Peyer's patch (tissue), 4 donors: ENCODE data around the gene MAP4K5.

ENCODE experiments used
- CTCF ChIP-seq, 6 experiments: fragments of 450-650 bp in 4 of 6; fragments of 200-600 bp in 2 of 6; sonication (generic) in 1 of 6; IDR thresholded peaks; one replicate each; pipeline ENCODE4 v1.5.1; 2017 to 2019; ENCODE audit warnings: antibody characterized with exemption in 6 of 6, mild to moderate bottlenecking in 3 of 6, moderate library complexity in 1 of 6
- POLR2A ChIP-seq, 2 donors: fragments of 450-650 bp; IDR thresholded peaks; one replicate each; pipeline ENCODE4 v1.5.1; 2017; ENCODE audit warnings: antibody characterized with exemption in 2 of 2, mild to moderate bottlenecking in 2 of 2, moderate library complexity in 2 of 2

- TF ChIP-seq CTCF (IDR thresholded peaks at IDR 0.05) = no peak
- TF ChIP-seq POLR2A (IDR thresholded peaks at IDR 0.05) = no peak
These were observed 30.5 kb upstream of the MAP4K5 start for GRCh38 chr14:50562841-50563240.
